Neural crest cell (in vitro differentiated cells): ENCODE measurements around the gene LDLRAD3. TPM values are rescaled to one million over a fixed set of nuclear protein-coding genes. Genes with fewer than 3 reads are reported as not detected.
A peak's percentile ranks its signal among the peaks of the same experiment; 100 is the strongest.

Source experiments
- DNase-seq: peaks from one replicate; pipeline ENCODE4 v3.0.0; 2021; ENCODE audit warnings: low read depth, mixed read lengths, low spot score
- H3K27ac Mint-ChIP-seq: one replicate; pipeline ENCODE4 v1.8.0; 2021; ENCODE audit warnings: mild to moderate bottlenecking, mixed read lengths; ENCODE audit not compliant: unreplicated experiment
- H3K27me3 Mint-ChIP-seq: 2 replicates; pipeline ENCODE4 v1.8.0; 2021; ENCODE audit warnings: low read depth, mild to moderate bottlenecking, mixed read lengths
- H3K36me3 Mint-ChIP-seq: 2 replicates; pipeline ENCODE4 v1.8.0; 2021; ENCODE audit warnings: low read depth, mild to moderate bottlenecking, mixed read lengths
- H3K4me1 Mint-ChIP-seq: 2 replicates; pipeline ENCODE4 v1.8.0; 2021; ENCODE audit warnings: mixed read lengths
- H3K4me3 Mint-ChIP-seq: one replicate; pipeline ENCODE4 v1.8.0; 2021; ENCODE audit warnings: mild to moderate bottlenecking, mixed read lengths
- H3K9me3 Mint-ChIP-seq: 2 replicates; pipeline ENCODE4 v1.8.0; 2021; ENCODE audit warnings: mixed read lengths
- microRNA-seq: library from miRNA; unstranded; fragments of <30 nt; microRNA quantifications from one replicate; pipeline ENCODE4, GENCODE V29; 2020
- total RNA-seq: library from RNA; stranded (reverse); gene quantifications from 2 replicates; pipeline ENCODE4 v1.2.1, GENCODE V29; 2021
- TF ChIP-seq, protein P1 (sequence below): fragments of 200-600 bp; sonication (generic); conservative IDR thresholded peaks from 2 replicates; pipeline ENCODE4 v1.5.0; 2021; ENCODE audit warnings: antibody characterized with exemption, mild to moderate bottlenecking

Gene LDLRAD3
- total RNA-seq, 1 donor from 2014 or later = 30.1 TPM

DNA sequence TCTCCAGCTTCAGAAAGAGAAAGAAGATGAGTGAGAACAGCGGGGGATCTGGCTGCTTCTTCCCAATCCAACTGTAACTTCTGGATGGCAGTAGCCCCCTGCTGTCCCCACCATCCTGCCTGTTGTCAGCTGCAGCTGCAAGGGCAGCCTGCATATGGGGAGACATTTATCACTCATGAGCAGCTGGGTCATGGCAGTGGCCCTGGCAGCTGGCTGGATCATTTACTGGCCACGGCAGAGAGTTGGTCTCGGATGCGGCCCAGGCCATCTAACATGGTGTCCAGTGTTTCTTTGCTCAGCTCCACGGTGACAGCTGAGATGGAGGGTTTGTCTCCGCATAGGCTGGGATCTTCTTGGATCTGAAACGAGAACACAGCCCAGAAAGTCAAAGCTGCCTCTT, 330.6 kb downstream of the LDLRAD3 start:
- no peaks in the 10 kb centered on the region for H3K27me3 Mint-ChIP-seq
- no peak for DNase-seq
- TF ChIP-seq, protein P1, sequence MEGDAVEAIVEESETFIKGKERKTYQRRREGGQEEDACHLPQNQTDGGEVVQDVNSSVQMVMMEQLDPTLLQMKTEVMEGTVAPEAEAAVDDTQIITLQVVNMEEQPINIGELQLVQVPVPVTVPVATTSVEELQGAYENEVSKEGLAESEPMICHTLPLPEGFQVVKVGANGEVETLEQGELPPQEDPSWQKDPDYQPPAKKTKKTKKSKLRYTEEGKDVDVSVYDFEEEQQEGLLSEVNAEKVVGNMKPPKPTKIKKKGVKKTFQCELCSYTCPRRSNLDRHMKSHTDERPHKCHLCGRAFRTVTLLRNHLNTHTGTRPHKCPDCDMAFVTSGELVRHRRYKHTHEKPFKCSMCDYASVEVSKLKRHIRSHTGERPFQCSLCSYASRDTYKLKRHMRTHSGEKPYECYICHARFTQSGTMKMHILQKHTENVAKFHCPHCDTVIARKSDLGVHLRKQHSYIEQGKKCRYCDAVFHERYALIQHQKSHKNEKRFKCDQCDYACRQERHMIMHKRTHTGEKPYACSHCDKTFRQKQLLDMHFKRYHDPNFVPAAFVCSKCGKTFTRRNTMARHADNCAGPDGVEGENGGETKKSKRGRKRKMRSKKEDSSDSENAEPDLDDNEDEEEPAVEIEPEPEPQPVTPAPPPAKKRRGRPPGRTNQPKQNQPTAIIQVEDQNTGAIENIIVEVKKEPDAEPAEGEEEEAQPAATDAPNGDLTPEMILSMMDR = no peak
- H3K27ac Mint-ChIP-seq = no peak overlapping the region
- no peaks in the 10 kb centered on the region for H3K9me3 Mint-ChIP-seq
- no peak overlapping the region for H3K4me3 Mint-ChIP-seq
- peaks cover 18% of the 10 kb centered on the region for H3K36me3 Mint-ChIP-seq
- H3K4me1 Mint-ChIP-seq = peaks cover 19% of the 10 kb centered on the region

DNA sequence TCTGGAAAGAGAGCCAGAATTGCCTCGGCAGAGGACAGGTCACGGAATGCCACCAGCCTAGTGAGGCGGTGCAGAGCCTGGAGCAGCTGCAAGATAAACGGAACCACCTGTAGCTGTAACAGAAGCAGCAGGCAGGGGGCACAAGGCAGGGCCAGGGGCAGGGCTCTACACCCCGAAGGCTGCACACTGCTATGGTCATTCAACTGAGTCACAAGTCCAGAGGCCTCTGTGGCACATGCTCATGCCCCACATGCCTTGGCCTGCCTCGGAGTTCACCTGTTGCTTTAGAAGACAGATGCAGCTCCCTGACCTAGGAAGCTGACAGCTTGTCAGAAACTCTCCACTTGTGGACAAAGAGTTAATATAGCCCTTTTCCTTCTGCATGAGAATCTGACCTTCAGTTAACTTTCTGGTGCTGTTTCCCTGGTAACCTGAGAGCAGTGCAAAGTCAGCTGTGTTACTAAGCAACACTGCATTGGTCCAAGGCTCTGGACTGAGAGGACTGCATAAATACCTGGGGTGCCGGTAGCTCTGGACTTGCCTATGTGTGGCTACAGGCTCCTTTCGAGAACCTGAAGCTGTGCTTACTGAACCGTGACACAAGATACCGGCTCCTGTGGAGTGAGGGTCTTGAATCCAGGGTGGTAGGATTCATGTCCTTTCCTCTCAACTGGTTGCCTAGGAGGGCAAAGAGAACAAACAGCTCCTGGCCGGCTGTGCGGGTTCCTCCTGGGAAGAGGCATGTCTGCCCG, 334.8 kb downstream of the LDLRAD3 start:
- no peaks in the 10 kb centered on the region for H3K9me3 Mint-ChIP-seq
- no peak overlapping the region for H3K27ac Mint-ChIP-seq
- no peak overlapping the region for H3K4me3 Mint-ChIP-seq
- DNase-seq = no peak
- H3K4me1 Mint-ChIP-seq = peaks cover 22% of the 10 kb centered on the region
- TF ChIP-seq, protein P1 = peak; percentile 39
- H3K36me3 Mint-ChIP-seq = peaks cover under 1% of the 10 kb centered on the region
- no peaks in the 10 kb centered on the region for H3K27me3 Mint-ChIP-seq

GRCh38 chr11:36280531-36280930, 336.7 kb downstream of the LDLRAD3 start:
- no peaks in the 10 kb centered on the region for H3K9me3 Mint-ChIP-seq
- no peaks in the 10 kb centered on the region for H3K27me3 Mint-ChIP-seq
- peaks cover 22% of the 10 kb centered on the region for H3K4me1 Mint-ChIP-seq
- H3K27ac Mint-ChIP-seq = no peak overlapping the region
- H3K4me3 Mint-ChIP-seq = no peak overlapping the region
- no peak for DNase-seq
- TF ChIP-seq, protein P1 = no peak
- no peaks in the 10 kb centered on the region for H3K36me3 Mint-ChIP-seq

Small RNAs within 50 kb of the gene (microRNA-seq; reads per million reads assigned to microRNA genes)
- not detected for gene MIR3973
